ENCODE measurements around the gene SPINK1.
"Not testable (repeated sequence)": the region's sequence is repeated elsewhere in the genome, so short reads cannot be mapped to it uniquely, and the experiment has no call there.

SPINK1 gene

DNA sequence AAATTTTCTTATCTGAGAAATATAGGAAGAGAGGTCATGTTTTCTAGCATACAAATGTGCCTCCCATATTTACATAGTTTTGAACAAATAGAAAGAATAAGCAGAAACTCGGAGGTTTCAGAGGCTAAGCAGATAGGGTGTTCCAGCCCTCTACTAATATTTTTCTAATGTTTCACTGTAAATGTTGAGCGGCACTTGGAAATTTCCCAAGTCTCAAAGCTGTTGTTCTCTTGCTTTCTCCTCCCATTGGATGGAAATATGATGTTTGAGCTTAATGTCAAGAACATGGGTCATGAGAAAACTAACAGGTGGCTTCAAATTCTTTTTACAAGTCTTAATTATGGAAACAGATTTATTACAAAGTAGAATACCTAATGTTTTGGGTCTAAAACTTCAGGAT lies 5.1 kb downstream of the SPINK1 start:
- H3K4me1 ChIP-seq (ENCODE audit: insufficient read depth, low read length), result no peaks in the 10 kb centered on the region
- H3K27me3 ChIP-seq (ENCODE audit: insufficient read depth, low read length), result no peaks in the 10 kb centered on the region
- no peaks in the 10 kb centered on the region for H3K9me3 ChIP-seq (ENCODE audit: insufficient read depth, low read depth, low read length)
- H3K27ac ChIP-seq (ENCODE audit: low read length), result no peak overlapping the region
- no peaks in the 10 kb centered on the region for H3K36me3 ChIP-seq (ENCODE audit: insufficient read depth, low read depth, low read length)
- no peak overlapping the region for H3K9ac ChIP-seq (ENCODE audit: low read depth, low read length)
- H3K4me3 ChIP-seq (ENCODE audit: low read length), result no peak overlapping the region

DNA sequence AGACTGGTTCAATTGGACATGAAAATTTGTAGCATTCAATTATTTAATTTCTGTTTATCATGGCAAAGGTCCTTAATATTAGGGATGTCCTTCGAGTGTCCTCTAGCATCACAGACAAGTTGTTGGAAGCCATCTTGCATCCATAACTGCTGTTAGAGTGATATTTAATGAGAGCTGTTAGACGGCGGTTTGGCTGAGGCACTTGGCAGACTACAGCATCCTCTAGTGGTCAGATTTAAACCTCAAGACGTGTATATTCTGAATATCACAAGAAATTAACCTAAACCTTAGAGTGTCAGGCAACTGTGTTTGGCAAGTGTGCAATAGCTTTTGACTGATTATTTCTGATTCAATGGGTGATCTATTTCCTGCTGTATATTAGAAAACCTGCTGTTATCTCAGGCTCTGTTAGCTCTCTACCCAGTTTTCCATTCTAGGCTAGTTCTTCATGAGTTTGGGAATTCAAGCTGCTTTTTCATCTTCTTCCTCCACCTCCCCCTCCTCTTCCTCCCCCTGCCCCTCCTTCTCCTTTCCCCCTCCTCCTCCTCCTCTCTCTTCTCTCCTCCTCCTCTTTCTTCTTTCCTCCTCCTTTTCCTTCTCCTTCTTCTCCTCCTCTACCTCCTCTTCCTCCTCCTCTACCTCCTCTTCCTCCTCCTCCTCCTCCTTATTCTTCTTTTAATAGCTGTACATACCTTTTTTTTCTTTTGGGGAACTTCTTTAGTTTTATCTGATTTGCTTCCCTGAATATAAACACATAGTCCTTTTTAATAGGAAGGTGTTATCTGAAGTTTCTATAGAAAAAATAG lies 8.6 kb downstream of the SPINK1 start:
- H3K9me3 ChIP-seq (ENCODE audit: insufficient read depth, low read depth, low read length), result no peaks in the 10 kb centered on the region
- H3K27ac ChIP-seq (ENCODE audit: low read length), result no peak overlapping the region
- no peak overlapping the region for H3K9ac ChIP-seq (ENCODE audit: low read depth, low read length)
- no peak overlapping the region for H3K4me3 ChIP-seq (ENCODE audit: low read length)
- H3K4me1 ChIP-seq (ENCODE audit: insufficient read depth, low read length), result no peaks in the 10 kb centered on the region
- H3K36me3 ChIP-seq (ENCODE audit: insufficient read depth, low read depth, low read length), result no peaks in the 10 kb centered on the region
- no peaks in the 10 kb centered on the region for H3K27me3 ChIP-seq (ENCODE audit: insufficient read depth, low read length)

DNA sequence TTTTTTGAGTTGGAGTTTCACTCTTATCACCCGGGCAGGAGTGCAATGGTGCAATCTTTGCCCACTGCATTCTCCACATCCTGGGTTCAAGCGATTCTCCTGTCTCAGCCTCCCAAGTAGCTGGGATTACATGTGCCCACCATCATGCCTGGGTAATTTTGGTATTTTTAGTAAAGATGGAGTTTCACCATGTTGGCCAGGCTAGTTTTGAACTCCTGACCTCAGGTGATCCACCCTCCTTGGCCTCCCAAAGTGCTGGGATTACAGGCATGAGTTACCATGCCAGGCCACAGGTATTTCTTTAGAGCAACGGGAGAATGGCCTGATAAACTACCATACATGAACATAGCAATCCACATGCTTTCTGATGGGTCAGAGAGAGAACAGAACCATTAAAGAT lies 9.2 kb downstream of the SPINK1 start:
- not testable (repeated sequence) for H3K27ac ChIP-seq (ENCODE audit: low read length); H3K27me3 ChIP-seq (ENCODE audit: insufficient read depth, low read length); H3K36me3 ChIP-seq (ENCODE audit: insufficient read depth, low read depth, low read length); H3K4me1 ChIP-seq (ENCODE audit: insufficient read depth, low read length); H3K9ac ChIP-seq (ENCODE audit: low read depth, low read length); H3K9me3 ChIP-seq (ENCODE audit: insufficient read depth, low read depth, low read length); H3K4me3 ChIP-seq (ENCODE audit: low read length)

DNA sequence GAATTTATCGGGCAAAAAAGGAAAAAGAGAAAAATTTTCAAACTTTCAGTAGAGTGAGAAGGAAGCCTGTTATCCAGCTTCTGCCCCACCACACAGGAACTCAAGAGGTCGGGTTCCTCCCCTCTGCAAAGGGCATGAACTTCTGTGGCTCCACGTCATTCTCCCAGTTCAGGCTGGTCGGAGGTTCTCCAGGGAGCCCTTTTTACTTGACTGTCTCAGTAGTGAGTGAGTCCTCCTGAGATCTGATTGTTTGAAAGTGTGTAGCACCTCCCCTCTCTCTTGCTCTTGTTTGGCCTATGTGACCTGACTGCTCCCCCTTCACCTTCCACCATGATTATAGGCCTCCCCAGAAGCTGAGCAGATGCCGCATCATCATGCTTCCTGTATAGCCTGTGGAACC lies 9.7 kb downstream of the SPINK1 start:
- H3K9ac ChIP-seq (ENCODE audit: low read depth, low read length), result no peak overlapping the region
- no peak overlapping the region for H3K27ac ChIP-seq (ENCODE audit: low read length)
- H3K9me3 ChIP-seq (ENCODE audit: insufficient read depth, low read depth, low read length), result no peaks in the 10 kb centered on the region

DNA sequence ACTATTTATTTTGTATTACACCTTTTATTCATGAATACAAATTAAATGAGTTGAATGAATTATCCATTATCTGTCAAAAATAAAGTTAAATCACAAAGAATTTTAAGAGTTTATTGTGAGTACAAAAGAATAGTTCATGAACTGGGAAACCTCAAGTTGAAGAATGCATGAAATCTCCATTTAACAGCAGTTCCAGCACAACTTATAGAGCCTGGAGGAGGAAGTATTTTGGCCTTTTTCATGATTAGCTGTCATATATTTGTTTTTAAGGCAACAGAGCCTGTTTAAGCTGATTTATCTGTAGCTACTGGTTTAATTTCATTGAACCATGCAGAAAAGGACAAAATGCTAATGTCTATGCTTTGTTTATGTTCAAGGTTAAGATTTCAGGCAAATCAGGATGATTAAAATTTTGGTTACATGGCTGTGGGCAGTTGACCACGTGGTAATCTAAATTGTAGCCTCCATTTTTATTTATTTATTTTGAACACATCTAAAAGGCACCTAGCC lies 12.2 kb downstream of the SPINK1 start:
- H3K4me1 ChIP-seq (ENCODE audit: insufficient read depth, low read length), result no peaks in the 10 kb centered on the region
- no peak overlapping the region for H3K9ac ChIP-seq (ENCODE audit: low read depth, low read length)
- H3K9me3 ChIP-seq (ENCODE audit: insufficient read depth, low read depth, low read length), result no peaks in the 10 kb centered on the region; the same call in 1 of the 2 replicates
- H3K36me3 ChIP-seq (ENCODE audit: insufficient read depth, low read depth, low read length), result no peaks in the 10 kb centered on the region
- no peak overlapping the region for H3K27ac ChIP-seq (ENCODE audit: low read length)
- no peaks in the 10 kb centered on the region for H3K27me3 ChIP-seq (ENCODE audit: insufficient read depth, low read length)
- H3K4me3 ChIP-seq (ENCODE audit: low read length), result no peak overlapping the region

More for the DNA sequence above, 9.7 kb downstream of the SPINK1 start:
- no peaks in the 10 kb centered on the region for H3K36me3 ChIP-seq (ENCODE audit: insufficient read depth, low read depth, low read length)
- H3K4me3 ChIP-seq (ENCODE audit: low read length), result no peak overlapping the region
- H3K27me3 ChIP-seq (ENCODE audit: insufficient read depth, low read length), result no peaks in the 10 kb centered on the region
- no peaks in the 10 kb centered on the region for H3K4me1 ChIP-seq (ENCODE audit: insufficient read depth, low read length)

DNA sequence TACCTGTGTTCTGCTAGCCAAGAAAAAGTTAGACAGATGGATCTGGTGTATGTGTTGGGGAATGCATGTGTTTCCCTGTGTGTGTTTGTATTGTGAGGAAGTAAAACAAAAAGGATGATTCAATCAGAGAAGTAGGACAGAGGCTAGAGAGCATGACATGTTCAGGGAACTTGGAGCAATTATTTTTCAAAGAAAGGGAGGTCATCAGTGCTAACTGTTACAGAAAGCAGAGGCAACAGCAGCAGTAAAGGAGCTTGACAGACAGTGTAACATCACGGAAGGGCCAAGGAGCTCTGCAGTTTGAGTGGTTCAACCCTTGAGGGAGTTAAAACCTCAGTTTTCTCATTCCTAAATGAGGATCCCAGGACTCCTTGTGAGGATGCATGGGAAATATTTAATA lies 13.2 kb downstream of the SPINK1 start:
- Histone ChIP-seq H3K9me3 (ENCODE audit: insufficient read depth, low read depth, low read length) (no peaks in the 10 kb centered on the region; the same call in 1 of the 2 replicates), H3K27ac (ENCODE audit: low read length) (no peak overlapping the region), H3K4me3 (ENCODE audit: low read length) (no peak overlapping the region), H3K36me3 (ENCODE audit: insufficient read depth, low read depth, low read length) (no peaks in the 10 kb centered on the region), H3K27me3 (ENCODE audit: insufficient read depth, low read length) (no peaks in the 10 kb centered on the region), H3K9ac (ENCODE audit: low read depth, low read length) (no peak overlapping the region), H3K4me1 (ENCODE audit: insufficient read depth, low read length) (no peaks in the 10 kb centered on the region)

DNA sequence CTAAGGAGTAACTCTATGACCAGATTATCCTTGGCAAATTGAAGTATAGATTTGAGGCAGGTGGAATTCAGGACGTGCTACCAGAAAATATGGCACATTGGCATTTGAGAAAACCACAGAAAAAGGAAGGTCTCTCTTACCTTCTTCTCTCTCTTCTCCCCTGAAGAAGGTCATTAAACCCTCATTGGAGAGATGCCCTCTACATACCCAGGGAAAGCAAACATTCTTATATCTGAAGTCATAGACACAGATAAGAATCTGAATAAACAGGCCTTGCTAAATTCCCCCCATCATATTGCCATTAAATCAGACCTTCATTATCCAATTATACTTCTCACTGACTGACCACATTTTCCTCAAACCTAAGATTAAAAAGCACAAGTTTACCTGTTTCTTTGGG lies 17.8 kb downstream of the SPINK1 start:
- Histone ChIP-seq H3K4me1 (ENCODE audit: insufficient read depth, low read length) (peaks cover 10% of the 10 kb centered on the region), H3K36me3 (ENCODE audit: insufficient read depth, low read depth, low read length) (no peaks in the 10 kb centered on the region), H3K9ac (ENCODE audit: low read depth, low read length) (no peak overlapping the region), H3K4me3 (ENCODE audit: low read length) (no peak overlapping the region), H3K27me3 (ENCODE audit: insufficient read depth, low read length) (no peaks in the 10 kb centered on the region), H3K27ac (ENCODE audit: low read length) (no peak overlapping the region), H3K9me3 (ENCODE audit: insufficient read depth, low read depth, low read length) (no peaks in the 10 kb centered on the region; the same call in 1 of the 2 replicates)

DNA sequence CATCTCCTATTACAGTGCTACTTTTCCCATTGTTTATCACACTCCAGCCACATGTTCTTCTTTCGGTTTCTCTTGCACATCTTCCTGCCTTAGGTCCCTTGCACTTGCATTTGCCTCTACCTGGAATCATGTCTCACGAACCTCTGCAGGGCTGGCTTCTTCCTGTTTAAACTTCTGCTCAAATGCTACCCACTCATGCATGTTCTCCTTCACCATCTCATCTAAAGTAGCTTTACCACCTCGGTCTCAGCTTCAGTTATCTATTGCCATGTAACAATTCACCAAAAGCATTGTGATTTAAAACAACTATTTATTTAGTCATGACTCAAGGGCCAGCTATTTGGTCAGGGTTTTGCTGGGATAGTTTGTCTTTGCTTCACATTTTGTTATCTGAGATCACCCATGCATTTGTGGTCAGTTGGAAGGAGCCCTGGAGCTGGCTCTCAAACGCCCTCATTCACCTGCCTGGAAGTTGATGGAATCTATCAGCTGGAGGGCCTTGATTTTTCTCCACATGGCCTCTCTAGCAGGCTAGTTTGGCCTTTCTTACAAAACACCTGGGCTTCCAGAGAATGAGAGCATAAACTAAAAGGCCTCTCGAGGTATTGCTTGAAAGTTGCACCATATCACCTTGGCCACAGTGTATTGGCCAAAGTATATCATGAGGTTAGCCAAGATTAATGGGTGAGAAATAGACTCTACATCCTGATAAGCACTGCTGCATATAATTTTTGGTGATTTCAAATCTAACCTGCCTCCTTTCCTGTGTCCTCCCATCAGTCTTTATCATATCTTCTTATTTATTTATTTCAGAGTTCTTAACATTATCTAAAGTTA lies 21.4 kb downstream of the SPINK1 start:
- Histone ChIP-seq H3K4me3 (ENCODE audit: low read length) (no peak overlapping the region), H3K27me3 (ENCODE audit: insufficient read depth, low read length) (no peaks in the 10 kb centered on the region), H3K9me3 (ENCODE audit: insufficient read depth, low read depth, low read length) (no peaks in the 10 kb centered on the region), H3K36me3 (ENCODE audit: insufficient read depth, low read depth, low read length) (no peaks in the 10 kb centered on the region), H3K4me1 (ENCODE audit: insufficient read depth, low read length) (peaks cover 11% of the 10 kb centered on the region), H3K9ac (ENCODE audit: low read depth, low read length) (no peak overlapping the region), H3K27ac (ENCODE audit: low read length) (no peak overlapping the region)

DNA sequence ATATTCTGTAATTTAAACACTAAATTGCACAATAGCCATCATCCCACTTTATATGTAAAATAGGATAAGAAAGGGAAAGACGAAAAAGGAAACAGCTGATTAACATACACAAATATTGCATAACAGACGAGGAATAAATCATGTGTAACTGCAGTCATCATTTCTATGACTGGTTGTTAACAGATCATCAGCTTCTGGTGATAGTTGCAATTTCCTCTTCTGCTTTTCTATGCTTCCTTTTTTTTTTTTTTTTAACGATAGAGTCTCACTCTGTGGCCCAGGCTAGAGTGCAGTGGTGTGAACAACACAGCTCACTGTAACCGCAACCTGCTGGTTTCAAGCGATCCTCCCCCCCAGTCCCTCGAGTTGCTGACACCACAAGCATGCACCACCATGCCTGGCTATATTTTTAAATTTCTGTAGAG lies 26.4 kb downstream of the SPINK1 start:
- Histone ChIP-seq H3K4me1 (ENCODE audit: insufficient read depth, low read length) (peaks cover 13% of the 10 kb centered on the region), H3K27ac (ENCODE audit: low read length) (no peak overlapping the region), H3K9me3 (ENCODE audit: insufficient read depth, low read depth, low read length) (no peaks in the 10 kb centered on the region), H3K27me3 (ENCODE audit: insufficient read depth, low read length) (no peaks in the 10 kb centered on the region), H3K36me3 (ENCODE audit: insufficient read depth, low read depth, low read length) (no peaks in the 10 kb centered on the region), H3K4me3 (ENCODE audit: low read length) (no peak overlapping the region), H3K9ac (ENCODE audit: low read depth, low read length) (no peak overlapping the region)

DNA sequence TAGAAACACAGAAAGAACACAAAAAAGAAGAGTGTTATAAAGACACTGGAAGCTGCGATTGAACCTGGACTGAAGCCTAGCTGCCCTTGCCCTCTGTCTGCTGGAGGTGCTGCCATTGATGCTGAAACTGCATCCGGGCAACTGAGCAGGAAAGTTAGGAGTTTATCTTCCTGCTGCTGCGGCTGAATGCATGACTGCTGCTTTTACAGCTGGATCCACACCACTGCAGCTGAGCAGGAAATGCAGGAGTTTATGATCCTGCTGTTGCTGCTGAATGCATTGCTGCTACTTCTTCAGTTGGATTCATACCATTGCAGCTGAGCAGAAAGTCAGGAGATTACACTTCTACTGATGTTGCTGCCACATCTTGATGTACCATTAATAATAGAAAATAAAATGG lies 27.1 kb downstream of the SPINK1 start:
- H3K27ac ChIP-seq (ENCODE audit: low read length), result no peak overlapping the region
- H3K9me3 ChIP-seq (ENCODE audit: insufficient read depth, low read depth, low read length), result no peaks in the 10 kb centered on the region

DNA sequence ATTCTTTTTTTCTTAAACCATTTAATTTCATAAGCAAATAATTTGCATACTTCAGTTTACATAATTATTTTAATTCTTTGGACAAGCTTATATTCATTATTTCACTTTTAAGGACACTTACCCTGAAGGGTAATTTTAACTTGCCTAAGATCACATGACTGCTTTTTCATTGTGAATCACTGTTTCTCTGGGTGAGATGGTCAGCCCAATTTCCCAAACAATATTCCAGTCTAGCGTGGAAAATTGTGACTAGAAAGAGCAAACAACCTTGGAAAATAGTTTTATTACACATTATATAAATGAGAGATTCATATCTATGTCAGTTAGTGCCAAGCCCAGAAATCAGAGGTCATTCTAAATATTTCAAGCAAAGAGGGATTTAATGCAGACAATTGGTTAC lies 27.5 kb downstream of the SPINK1 start:
- Histone ChIP-seq H3K9me3 (ENCODE audit: insufficient read depth, low read depth, low read length) (no peaks in the 10 kb centered on the region), H3K4me3 (ENCODE audit: low read length) (no peak overlapping the region), H3K27me3 (ENCODE audit: insufficient read depth, low read length) (no peaks in the 10 kb centered on the region), H3K4me1 (ENCODE audit: insufficient read depth, low read length) (peaks cover 10% of the 10 kb centered on the region; the same call in 1 of the 2 replicates), H3K27ac (ENCODE audit: low read length) (no peak overlapping the region), H3K9ac (ENCODE audit: low read depth, low read length) (no peak overlapping the region), H3K36me3 (ENCODE audit: insufficient read depth, low read depth, low read length) (no peaks in the 10 kb centered on the region)

More for the DNA sequence above, 27.1 kb downstream of the SPINK1 start:
- H3K36me3 ChIP-seq (ENCODE audit: insufficient read depth, low read depth, low read length), result no peaks in the 10 kb centered on the region
- H3K9ac ChIP-seq (ENCODE audit: low read depth, low read length), result no peak overlapping the region
- H3K4me1 ChIP-seq (ENCODE audit: insufficient read depth, low read length), result peaks cover 10% of the 10 kb centered on the region; the same call in 1 of the 2 replicates
- no peak overlapping the region for H3K4me3 ChIP-seq (ENCODE audit: low read length)
- H3K27me3 ChIP-seq (ENCODE audit: insufficient read depth, low read length), result no peaks in the 10 kb centered on the region

Measured in iPS-20b (cell line).